Measurements from ENCODE around the gene TMEM89. TPM values are rescaled to one million over a fixed set of nuclear protein-coding genes. Genes with fewer than 3 reads are reported as not detected.

The TMEM89 gene
- total and polyA plus RNA-seq, 12 donors: not detected

- Histone ChIP-seq H3K36me3 (peaks cover 0 to 23% (median 0%) of the 10 kb centered on the region in 9 donors), H3K27me3 (no peaks in the 10 kb centered on the region), H3K4me3 (no peak overlapping the region), H3K27ac (no peak overlapping the region), H3K9me3 (no peaks in the 10 kb centered on the region), H3K4me1 (no peaks in the 10 kb centered on the region)
- ATAC-seq: no peak
- no peak for DNase-seq
- intact Hi-C loops (cut with DNase I): no loop called here
- WGBS, 2 donors: 83 to 90% methylated on average over 4 of the region's 4 CpGs
- TF ChIP-seq CTCF (IDR thresholded peaks at IDR 0.05): no peak
Observed at GRCh38 chr3:48576647-48577046, 44.9 kb downstream of the TMEM89 start.

DNA sequence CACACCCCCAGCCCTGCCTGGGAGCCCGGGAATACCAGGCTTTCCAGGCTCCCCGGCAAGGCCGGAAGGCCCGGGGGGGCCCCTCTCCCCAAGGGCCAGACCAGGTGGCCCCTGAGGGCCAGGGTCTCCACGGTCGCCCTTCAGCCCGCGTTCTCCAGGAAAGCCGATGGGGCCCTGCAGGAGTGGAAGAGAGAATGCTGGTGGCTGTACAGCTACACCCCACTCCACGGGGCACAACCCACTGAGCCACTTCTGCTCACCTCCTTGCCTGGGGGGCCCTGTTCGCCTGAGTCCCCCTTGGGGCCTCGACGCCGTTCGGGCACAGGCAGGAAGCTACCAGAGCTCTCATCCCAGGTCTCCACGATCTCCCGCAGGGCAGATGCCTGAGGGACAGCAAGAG, 46.2 kb downstream of the TMEM89 start:
- TF ChIP-seq CTCF (IDR thresholded peaks at IDR 0.05): no peak
- intact Hi-C loops (cut with DNase I): no loop called here
- H3K27me3 ChIP-seq: no peaks in the 10 kb centered on the region
- no peak for DNase-seq
- ATAC-seq: no peak
- WGBS, 2 donors: 84 to 85% methylated on average over 17 of the region's 17 CpGs
- no peak overlapping the region for H3K27ac ChIP-seq
- peaks cover 0 to 26% (median 0%) of the 10 kb centered on the region in 9 donors for H3K36me3 ChIP-seq
- no peaks in the 10 kb centered on the region for H3K4me1 ChIP-seq
- no peak overlapping the region for H3K4me3 ChIP-seq
- no peaks in the 10 kb centered on the region for H3K9me3 ChIP-seq

DNA sequence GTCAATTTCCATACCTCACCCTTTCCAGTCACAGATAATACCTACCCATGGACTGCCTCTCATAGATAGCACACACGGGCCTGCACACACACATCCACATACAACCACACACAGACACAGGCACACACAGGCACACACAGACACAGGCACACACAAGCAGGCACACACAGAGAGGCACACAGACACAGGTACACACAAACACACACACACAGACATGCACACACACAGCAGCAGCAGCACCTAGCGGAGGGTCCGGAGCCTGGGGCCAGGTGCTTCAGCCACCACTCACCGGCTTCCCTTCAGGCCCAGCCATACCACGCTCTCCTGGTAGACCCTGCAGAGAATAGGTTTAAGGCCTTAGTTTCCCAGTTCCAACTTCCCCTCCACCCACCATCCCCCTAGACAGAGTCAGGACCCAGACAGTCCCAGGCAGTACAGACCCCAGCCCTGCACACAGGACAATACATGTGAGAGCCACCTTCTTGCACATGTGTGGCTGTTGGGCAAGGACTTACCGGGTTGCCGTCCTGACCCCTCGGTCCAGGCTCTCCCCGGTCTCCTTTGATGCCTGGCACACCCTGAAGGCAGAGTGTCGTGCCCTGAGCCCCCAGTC, 47.5 kb downstream of the TMEM89 start:
- no peak for ATAC-seq

DNA sequence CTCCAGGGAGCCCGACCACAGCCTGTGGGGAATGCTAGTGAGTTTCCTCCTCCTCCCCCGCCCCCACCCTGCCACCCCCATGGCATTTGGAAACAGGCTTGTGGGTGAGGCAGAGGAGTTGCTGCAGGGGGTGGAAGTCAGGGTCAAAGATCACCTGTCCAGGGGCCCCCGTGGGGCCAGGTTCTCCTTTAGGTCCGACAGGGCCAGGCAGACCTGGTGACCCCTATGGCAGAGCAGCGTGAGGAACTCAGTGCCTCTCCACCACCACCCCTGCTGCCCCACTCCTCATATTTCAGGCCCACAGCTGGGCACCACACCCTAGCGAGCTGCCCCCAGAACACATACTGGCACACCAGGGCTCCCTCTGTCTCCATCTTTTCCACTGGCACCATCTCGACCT, 49.1 kb downstream of the TMEM89 start:
- intact Hi-C loops (cut with DNase I): no loop called here
- no peaks in the 10 kb centered on the region for H3K27me3 ChIP-seq
- ATAC-seq: no peak
- WGBS, 2 donors: 87 to 94% methylated on average over 7 of the region's 7 CpGs
- peaks cover 0 to 21% (median 0%) of the 10 kb centered on the region in 9 donors for H3K36me3 ChIP-seq
- H3K9me3 ChIP-seq: no peaks in the 10 kb centered on the region
- H3K4me1 ChIP-seq: no peaks in the 10 kb centered on the region
- no peak for TF ChIP-seq CTCF (IDR thresholded peaks at IDR 0.05)
- H3K27ac ChIP-seq: no peak overlapping the region
- H3K4me3 ChIP-seq: no peak overlapping the region
- DNase-seq: no peak

More for the DNA sequence above, 47.5 kb downstream of the TMEM89 start:
- H3K4me3 ChIP-seq: no peak overlapping the region
- H3K9me3 ChIP-seq: no peaks in the 10 kb centered on the region
- TF ChIP-seq CTCF (IDR thresholded peaks at IDR 0.05): no peak
- no peak overlapping the region for H3K27ac ChIP-seq
- DNase-seq: no peak
- intact Hi-C loops (cut with DNase I): no loop called here
- 93 to 96% methylated on average over 10 of the region's 10 CpGs for WGBS, 2 donors
- H3K27me3 ChIP-seq: no peaks in the 10 kb centered on the region
- H3K4me1 ChIP-seq: no peaks in the 10 kb centered on the region
- H3K36me3 ChIP-seq: peaks cover 0 to 27% (median 0%) of the 10 kb centered on the region in 9 donors

All from heart right ventricle (tissue), 16 donors.